GM11168 (cell line): Measurements from ENCODE around the gene PTK7.
"Not testable (repeated sequence)": the region's sequence is repeated elsewhere in the genome, so short reads cannot be mapped to it uniquely, and the experiment has no call there.

Source experiments
- in situ Hi-C: fragments of 300-500 bp; cut with MboI; formaldehyde crosslinking; loops from one replicate; pipeline ENCODE4 v1.12.0; 2022; ENCODE audit warnings: low sequenced_read_pairs; ENCODE audit not compliant: unreplicated experiment

Gene PTK7

GRCh38 chr6:43113431-43114260 is 37.5 kb downstream of the PTK7 start:
- in situ Hi-C loops: no loop called here

GRCh38 chr6:43115365-43115764 is 39.3 kb downstream of the PTK7 start:
- in situ Hi-C loops: no loop called here

- in situ Hi-C loops: not testable (repeated sequence)
These were observed 41.4 kb downstream of the PTK7 start for GRCh38 chr6:43117466-43117865.

- in situ Hi-C loops: no loop called here
These were observed 43.4 kb downstream of the PTK7 start for GRCh38 chr6:43119482-43119881.

GRCh38 chr6:43120101-43120763 is 44.1 kb downstream of the PTK7 start:
- in situ Hi-C loops: no loop called here

GRCh38 chr6:43120944-43121913 is 45.1 kb downstream of the PTK7 start:
- in situ Hi-C loops: no loop called here

- in situ Hi-C loops: no loop called here
These were observed 46.0 kb downstream of the PTK7 start for GRCh38 chr6:43122146-43122545.

- in situ Hi-C loops: no loop called here
These were observed 47.6 kb downstream of the PTK7 start for GRCh38 chr6:43123461-43124314.

- in situ Hi-C loops: no loop called here
These were observed 48.4 kb downstream of the PTK7 start for GRCh38 chr6:43124481-43124880.

GRCh38 chr6:43125119-43125518 is 49.0 kb downstream of the PTK7 start:
- in situ Hi-C loops: no loop called here

- in situ Hi-C loops: no loop called here
These were observed 49.4 kb downstream of the PTK7 start for GRCh38 chr6:43125555-43125954.

GRCh38 chr6:43127180-43127579 is 51.1 kb downstream of the PTK7 start:
- in situ Hi-C loops: no loop called here

- in situ Hi-C loops: no loop called here
These were observed 51.8 kb downstream of the PTK7 start for GRCh38 chr6:43127877-43128276.

GRCh38 chr6:43128926-43129325 is 52.8 kb downstream of the PTK7 start:
- in situ Hi-C loops: no loop called here

- in situ Hi-C loops: no loop called here
These were observed 53.5 kb downstream of the PTK7 start for GRCh38 chr6:43129434-43130194.

GRCh38 chr6:43130429-43130828 is 54.3 kb downstream of the PTK7 start:
- in situ Hi-C loops: no loop called here

GRCh38 chr6:43131379-43131778 is 55.3 kb downstream of the PTK7 start:
- in situ Hi-C loops: not testable (repeated sequence)

- in situ Hi-C loops: no loop called here
These were observed 62.2 kb downstream of the PTK7 start for GRCh38 chr6:43138267-43138666.

- in situ Hi-C loops: loop anchor here (5.0 kb wide), 1 partner anchor 233 kb away; no protein-coding TSS in a partner anchor
These were observed 63.9 kb downstream of the PTK7 start for GRCh38 chr6:43139973-43140372.
